HG03066 (cell line): ENCODE measurements around the gene SHROOM2.
"Not testable (repeated sequence)": the region's sequence is repeated elsewhere in the genome, so short reads cannot be mapped to it uniquely, and the experiment has no call there.

Experiments used
- ATAC-seq: cut with Tn5 transposase; IDR thresholded peaks from one replicate; pipeline ENCODE4 v1.9.1; 2021; ENCODE audit warnings: low read depth; ENCODE audit not compliant: unreplicated experiment

SHROOM2 gene

DNA sequence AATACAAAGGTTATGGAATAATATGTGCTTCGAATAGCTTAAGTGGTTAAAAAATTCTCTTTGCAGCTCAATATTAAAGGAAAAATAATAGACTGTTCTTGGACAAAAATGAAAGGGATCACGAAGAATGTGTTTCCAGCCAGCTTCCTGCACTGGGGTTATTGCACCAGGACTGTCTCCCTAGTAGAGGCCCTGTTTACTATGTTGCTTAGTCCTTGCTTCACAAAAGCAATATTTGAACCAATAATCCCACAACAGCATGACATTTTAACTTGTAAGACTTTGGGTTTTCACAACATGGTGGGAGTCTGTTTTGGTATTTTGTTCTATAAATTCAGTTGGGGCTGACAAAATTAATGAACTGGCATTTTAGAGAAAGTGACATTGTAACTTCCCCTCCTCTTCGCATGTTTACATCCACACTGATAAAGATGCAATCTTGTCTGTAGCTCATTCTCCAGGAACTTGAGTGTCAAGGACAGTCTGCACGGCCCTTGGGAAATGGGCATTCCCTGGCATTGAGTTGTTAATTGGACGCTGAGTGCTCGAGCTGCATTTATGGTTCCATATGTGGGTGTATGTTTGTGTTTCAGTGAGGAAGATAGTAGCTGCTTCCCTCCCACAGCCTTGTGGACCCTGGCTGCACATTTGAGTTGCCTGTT is 39.0 kb downstream of the SHROOM2 start:
- no peak for ATAC-seq

- ATAC-seq: no peak
These were observed 39.7 kb downstream of the SHROOM2 start for GRCh38 chrX:9825966-9826365.

DNA sequence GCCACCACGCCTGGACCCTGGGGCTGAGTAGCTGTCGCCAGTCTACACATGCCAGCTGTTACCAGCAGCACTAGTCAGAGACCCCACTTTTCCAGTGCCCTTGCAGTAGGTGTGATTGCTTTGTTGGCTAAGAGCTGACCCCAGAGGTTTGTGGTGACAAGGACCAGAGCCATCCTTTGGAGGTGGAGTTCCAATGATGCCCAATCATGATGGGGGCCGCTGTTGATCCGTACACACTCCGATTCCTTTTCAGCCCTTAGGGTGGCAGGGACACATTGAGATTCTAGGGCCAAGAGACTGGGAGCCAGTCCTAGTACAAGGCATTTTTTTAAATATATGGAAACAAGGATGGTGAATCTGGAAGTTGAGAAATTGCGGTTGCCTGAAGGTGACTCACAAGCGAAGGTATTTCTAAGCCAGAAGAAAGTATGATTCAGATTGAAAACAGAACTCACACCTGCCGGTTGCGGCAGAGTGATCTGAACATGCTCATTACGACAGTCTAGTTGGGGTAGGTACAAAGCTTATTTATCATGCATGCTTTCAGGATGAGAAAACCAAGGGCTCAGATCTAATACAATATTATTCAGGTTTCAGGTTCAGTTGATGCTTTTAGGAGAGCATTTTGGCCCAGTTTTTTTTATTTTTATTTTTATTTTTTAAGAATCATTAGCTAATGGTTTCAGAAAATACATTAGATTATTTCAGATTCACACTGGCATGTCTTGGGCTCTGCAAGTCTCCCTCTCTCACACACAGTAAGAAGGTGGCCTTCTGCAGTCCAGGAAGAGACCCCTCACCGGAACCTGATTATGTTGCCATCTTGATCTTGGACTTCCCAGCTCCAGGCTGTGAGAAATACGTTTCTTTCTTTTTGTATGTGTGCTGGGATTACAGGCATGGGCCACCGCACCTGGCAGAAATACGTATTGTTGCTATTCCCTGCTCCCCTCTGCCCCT is 43.4 kb downstream of the SHROOM2 start:
- ATAC-seq: peak; percentile 95

DNA sequence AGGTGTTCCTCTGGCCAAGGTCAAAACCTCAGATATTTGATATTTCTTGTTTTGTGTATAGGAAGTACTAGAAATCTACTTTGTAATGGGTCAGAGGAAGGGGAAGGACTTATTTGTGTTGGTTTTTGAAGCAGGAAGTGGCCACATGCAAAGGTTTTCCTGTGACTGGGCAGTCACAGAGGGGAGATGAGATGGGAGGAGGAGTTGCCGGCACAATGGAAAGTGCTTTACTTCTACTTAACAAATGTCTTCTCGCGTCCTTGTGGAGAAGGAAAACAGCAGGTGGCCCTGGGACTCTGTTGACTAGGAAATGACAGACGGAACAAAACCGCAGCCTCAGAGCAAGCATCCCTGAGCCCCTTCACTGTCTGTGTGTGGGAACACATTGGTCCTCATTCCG is 46.6 kb downstream of the SHROOM2 start:
- no peak for ATAC-seq

- no peak for ATAC-seq
These were observed 49.5 kb downstream of the SHROOM2 start for GRCh38 chrX:9835585-9836210.

DNA sequence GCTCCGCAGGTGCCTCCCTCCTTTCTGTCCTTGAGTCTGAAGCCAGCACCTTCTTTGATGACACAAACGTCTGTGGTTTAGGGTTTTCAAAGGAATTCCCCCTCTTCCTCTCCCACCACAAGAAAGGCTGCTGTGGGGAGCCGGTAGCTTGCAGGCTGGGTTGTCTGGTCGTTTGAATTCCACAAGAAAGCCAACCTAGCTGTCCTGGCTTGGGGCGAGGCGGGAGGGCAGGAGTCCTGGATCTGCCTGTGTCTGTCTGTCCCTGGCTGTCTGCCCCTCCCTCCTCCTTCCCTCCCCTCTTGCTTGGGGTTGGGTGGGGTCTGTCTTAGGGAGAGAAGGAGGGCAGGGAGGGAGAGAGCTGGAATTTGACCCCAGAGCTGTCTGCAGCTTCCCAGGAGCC is 56.3 kb downstream of the SHROOM2 start:
- no peak for ATAC-seq

- ATAC-seq: no peak
These were observed 58.8 kb downstream of the SHROOM2 start for GRCh38 chrX:9844936-9845577.

- no peak for ATAC-seq
These were observed 59.3 kb downstream of the SHROOM2 start for GRCh38 chrX:9845578-9845952.

GRCh38 chrX:9846631-9847030 is 60.4 kb downstream of the SHROOM2 start:
- no peak for ATAC-seq

GRCh38 chrX:9847071-9847470 is 60.8 kb downstream of the SHROOM2 start:
- ATAC-seq: no peak

DNA sequence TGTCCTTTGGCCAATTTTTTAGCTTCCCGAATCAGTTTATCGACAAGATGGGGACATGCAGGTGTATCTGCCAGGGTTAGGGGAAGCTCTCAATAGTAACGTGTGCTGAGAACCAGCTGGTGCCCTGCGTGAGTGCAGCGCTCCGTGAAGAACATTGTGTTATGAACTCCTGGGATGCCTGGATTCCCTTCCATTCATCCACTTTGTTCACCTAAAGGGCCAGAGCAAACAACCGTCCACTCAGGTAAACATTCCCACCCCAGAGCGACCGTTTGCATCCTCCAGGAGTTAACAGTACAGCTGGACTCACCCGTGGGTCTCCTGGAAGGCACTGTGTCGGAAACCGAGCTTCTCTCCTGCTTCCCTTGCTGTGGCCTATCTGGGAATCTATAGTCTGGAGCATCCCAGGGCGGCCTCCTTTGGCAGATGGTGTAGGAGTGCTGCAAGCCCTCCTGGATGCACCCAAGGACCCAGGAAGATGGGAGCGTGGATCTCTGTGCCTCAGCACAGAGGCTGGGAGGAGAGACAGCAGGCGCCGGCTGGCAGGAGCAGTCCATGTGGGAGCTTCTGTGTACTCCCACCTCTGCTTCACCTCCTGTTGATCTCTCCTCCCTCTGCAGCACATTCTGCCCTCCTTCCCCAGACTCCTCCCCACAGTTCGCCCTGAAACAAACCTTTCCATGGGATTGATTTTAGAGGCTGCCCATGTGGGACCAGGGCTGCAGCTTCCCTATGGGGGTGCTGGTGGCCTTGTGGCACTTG is 62.7 kb downstream of the SHROOM2 start:
- ATAC-seq: no peak

- no peak for ATAC-seq
These were observed 65.7 kb downstream of the SHROOM2 start for GRCh38 chrX:9851890-9852289.

GRCh38 chrX:9853307-9853706 is 67.1 kb downstream of the SHROOM2 start:
- ATAC-seq: no peak

- ATAC-seq: no peak
These were observed 69.5 kb downstream of the SHROOM2 start for GRCh38 chrX:9855561-9856283.

- ATAC-seq: no peak
These were observed 70.4 kb downstream of the SHROOM2 start for GRCh38 chrX:9856588-9856987.

- no peak for ATAC-seq
These were observed 71.6 kb downstream of the SHROOM2 start for GRCh38 chrX:9857575-9858474.

- ATAC-seq: not testable (repeated sequence)
These were observed 72.5 kb downstream of the SHROOM2 start for GRCh38 chrX:9858684-9859083.

DNA sequence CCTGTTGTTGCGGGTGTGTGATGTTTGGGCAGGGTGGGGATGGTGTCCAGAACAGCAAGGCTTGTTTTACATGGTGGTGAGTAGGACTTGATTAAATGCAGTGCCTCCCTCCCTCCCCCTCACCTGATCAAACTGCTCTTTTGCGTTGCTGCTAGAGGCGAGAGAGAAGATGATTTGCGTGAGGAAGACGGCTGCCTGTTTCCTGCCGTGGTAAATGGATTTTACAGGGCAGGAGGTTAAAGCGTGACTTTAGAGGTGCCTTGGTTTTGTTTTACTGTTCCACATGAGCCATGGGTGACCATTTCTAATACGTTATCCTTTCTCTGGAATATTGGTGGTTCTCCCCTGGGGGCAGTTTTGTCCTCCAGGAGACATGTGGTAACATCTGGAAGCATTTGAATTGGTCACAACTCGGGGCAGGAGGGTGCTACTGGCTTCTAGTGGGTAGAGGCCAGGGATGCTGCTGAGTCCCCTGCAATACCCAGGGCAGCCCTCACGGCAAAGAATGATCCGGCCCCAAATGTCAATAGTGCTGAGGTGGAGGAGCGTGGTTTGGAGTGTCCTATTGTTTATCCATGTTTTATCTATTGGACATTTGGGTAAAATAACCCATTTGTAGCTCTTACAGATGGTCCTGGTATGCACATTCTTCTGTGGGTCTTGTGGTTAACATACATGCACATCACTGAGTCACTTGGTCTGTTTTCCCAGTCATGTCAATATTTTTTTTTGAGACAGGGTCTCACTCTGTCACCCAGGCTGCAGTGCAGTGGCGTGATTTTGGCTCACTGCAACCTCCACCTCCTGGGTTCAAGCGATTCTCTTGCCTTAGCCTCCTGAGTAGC is 73.7 kb downstream of the SHROOM2 start:
- ATAC-seq: no peak
